Caco-2 (cell line): ENCODE data around the gene SYNPO. TPM values are rescaled to one million over a fixed set of nuclear protein-coding genes. Genes with fewer than 3 reads are reported as not detected.

Source experiments
- BruUV-seq: library from RNA; stranded (reverse); fragments of 400-500 nt; replicated peaks from 2 replicates; lab custom pipeline; 2021; lab: Mats Ljungman, UMichigan
- CTCF ChIA-PET: fragments of 300-600 bp; sonication (Branson Sonifier 250); formaldehyde crosslinking; loops from one replicate; lab custom pipeline; 2022; ENCODE audit warnings: antibody characterized with exemption; lab: Charles Lee
- POLR2A ChIA-PET: fragments of 300-600 bp; sonication (Branson Sonifier 250); formaldehyde crosslinking; loops from one replicate; lab custom pipeline; 2022; ENCODE audit warnings: antibody characterized with exemption; lab: Charles Lee
- DNase-seq, 2 experiments: peaks; one replicate each; pipeline versions ENCODE4 v3.0.0 to v3.0.0-alpha.2; 2020 to 2022
- H3K27me3 ChIP-seq: replicated peaks from 2 replicates; pipeline ENCODE4 v1.6.0; 2011; ENCODE audit warnings: low read length; ENCODE audit not compliant: control insufficient read depth, insufficient read depth
- H3K36me3 ChIP-seq: 2 replicates; pipeline ENCODE4 v1.5.1; 2011; ENCODE audit warnings: low read length; ENCODE audit not compliant: control insufficient read depth, insufficient read depth
- H3K4me1 ChIP-seq: fragments of 250-450 bp; sonication (Bioruptor Pico); 2 replicates; pipeline ENCODE4 v1.5.1; 2020; ENCODE audit warnings: mild to moderate bottlenecking
- H3K4me3 ChIP-seq: 2 replicates; pipeline ENCODE4 v1.5.1; 2011; ENCODE audit warnings: low read depth, mild to moderate bottlenecking, control low read depth, low read length
- H3K9me3 ChIP-seq: fragments of 250-450 bp; sonication (Bioruptor Pico); 2 replicates; pipeline ENCODE4 v1.5.1; 2020; ENCODE audit warnings: mild to moderate bottlenecking, moderate library complexity
- H3K27ac Mint-ChIP-seq: one replicate; pipeline ENCODE4 v1.8.0; 2022; ENCODE audit warnings: mixed read lengths; ENCODE audit not compliant: unreplicated experiment
- H3K27me3 Mint-ChIP-seq: one replicate; pipeline ENCODE4 v1.8.0; 2022; ENCODE audit warnings: mixed read lengths; ENCODE audit not compliant: insufficient read depth, unreplicated experiment
- H3K36me3 Mint-ChIP-seq: one replicate; pipeline ENCODE4 v1.8.0; 2022; ENCODE audit warnings: mild to moderate bottlenecking, mixed read lengths; ENCODE audit not compliant: insufficient read depth, unreplicated experiment
- H3K4me1 Mint-ChIP-seq: one replicate; pipeline ENCODE4 v1.8.0; 2022; ENCODE audit warnings: low read depth, mixed read lengths; ENCODE audit not compliant: unreplicated experiment
- H3K4me3 Mint-ChIP-seq: one replicate; pipeline ENCODE4 v1.8.0; 2022; ENCODE audit warnings: mild to moderate bottlenecking, moderate library complexity, mixed read lengths; ENCODE audit not compliant: unreplicated experiment
- H3K9me3 Mint-ChIP-seq: one replicate; pipeline ENCODE4 v1.8.0; 2022; ENCODE audit warnings: mixed read lengths; ENCODE audit not compliant: unreplicated experiment
- intact Hi-C: fragments of 100-400 bp; cut with micrococcal nuclease; formaldehyde crosslinking; loops from one replicate; pipeline ENCODE4 v1.10.0; 2022; ENCODE audit not compliant: unreplicated experiment
- total RNA-seq: library from RNA; stranded (reverse); gene quantifications from 2 replicates; pipeline ENCODE4 v1.2.3, GENCODE V29; 2022
- TF ChIP-seq, protein P1 (sequence below), 2 experiments: fragments of 200-600 bp in 1 of 2; IDR thresholded peaks; 1 replicate in 1 of 2; 2 replicates in 1 of 2; pipeline versions ENCODE4 v1.5.1 to v1.8.0; 2011 to 2022; ENCODE audit warnings: antibody characterized with exemption in 1 of 2, control low read depth in 1 of 2, inconsistent platforms in 1 of 2, low read depth in 1 of 2, low read length in 1 of 2, mild to moderate bottlenecking in 1 of 2, moderate library complexity in 1 of 2; ENCODE audit not compliant: insufficient read depth in 1 of 2, severe bottlenecking in 1 of 2, unreplicated experiment in 1 of 2

SYNPO gene
- total RNA-seq, 1 experiment from 2014 or later = 25.1 TPM

DNA sequence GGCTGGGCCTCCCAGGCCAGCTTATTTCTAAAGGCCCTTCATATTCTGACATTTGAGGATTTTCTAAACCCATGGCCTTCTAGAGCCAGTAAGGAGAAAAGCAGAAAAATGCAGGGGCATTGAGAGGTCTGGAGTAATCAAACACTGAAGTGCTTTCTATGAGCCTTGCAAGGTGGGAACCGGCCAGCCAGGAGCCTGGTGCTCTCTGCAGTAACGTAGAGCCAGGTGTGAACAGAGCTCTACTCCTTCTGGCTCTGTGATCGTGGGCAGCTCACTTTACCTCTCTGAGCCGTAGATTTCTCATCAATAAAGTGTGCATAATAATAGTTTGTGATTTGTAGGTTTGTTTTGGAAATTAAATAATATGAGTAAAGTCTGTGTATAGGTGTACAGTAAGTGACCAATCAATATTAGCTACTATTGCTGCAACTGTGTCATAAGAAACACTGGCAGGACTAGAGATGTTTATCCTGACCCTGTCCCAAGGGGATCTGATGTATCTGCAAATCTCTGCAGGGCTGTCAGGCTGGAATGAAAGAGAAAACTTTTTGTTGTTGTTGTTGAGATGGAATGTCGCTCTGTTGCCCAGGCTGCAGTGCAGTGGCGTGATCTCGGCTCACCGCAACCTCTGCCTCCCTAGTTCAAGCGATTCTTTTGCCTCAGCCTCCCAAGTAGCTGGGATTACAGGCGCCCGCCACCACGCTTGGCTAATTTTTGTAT lies 2.7 kb downstream of the SYNPO start:
- Histone ChIP-seq H3K4me3 (no peak overlapping the region), H3K9me3 (no peaks in the 10 kb centered on the region), H3K4me1 (peaks cover 63% of the 10 kb centered on the region), H3K27me3 (no peaks in the 10 kb centered on the region), H3K36me3 (no peaks in the 10 kb centered on the region)
- Mint-ChIP-seq H3K4me1 (peaks cover 43% of the 10 kb centered on the region), H3K36me3 (peaks cover 18% of the 10 kb centered on the region), H3K27me3 (no peaks in the 10 kb centered on the region), H3K27ac (peak overlapping the region; percentile 43), H3K4me3 (peak overlapping the region; percentile 35), H3K9me3 (no peaks in the 10 kb centered on the region)
- BruUV-seq = no TSS peak
- intact Hi-C loops = loop anchor here (5.0 kb wide), 2 partner anchors 171 to 186 kb away; no protein-coding TSS in a partner anchor
- TF ChIP-seq, protein P1, sequence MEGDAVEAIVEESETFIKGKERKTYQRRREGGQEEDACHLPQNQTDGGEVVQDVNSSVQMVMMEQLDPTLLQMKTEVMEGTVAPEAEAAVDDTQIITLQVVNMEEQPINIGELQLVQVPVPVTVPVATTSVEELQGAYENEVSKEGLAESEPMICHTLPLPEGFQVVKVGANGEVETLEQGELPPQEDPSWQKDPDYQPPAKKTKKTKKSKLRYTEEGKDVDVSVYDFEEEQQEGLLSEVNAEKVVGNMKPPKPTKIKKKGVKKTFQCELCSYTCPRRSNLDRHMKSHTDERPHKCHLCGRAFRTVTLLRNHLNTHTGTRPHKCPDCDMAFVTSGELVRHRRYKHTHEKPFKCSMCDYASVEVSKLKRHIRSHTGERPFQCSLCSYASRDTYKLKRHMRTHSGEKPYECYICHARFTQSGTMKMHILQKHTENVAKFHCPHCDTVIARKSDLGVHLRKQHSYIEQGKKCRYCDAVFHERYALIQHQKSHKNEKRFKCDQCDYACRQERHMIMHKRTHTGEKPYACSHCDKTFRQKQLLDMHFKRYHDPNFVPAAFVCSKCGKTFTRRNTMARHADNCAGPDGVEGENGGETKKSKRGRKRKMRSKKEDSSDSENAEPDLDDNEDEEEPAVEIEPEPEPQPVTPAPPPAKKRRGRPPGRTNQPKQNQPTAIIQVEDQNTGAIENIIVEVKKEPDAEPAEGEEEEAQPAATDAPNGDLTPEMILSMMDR (IDR thresholded peaks at IDR 0.05; ENCODE audit: insufficient read depth in 1 of 2, low read depth in 1 of 2, low read length in 1 of 2, severe bottlenecking in 1 of 2, unreplicated experiment in 1 of 2) = no peak
- ChIA-PET CTCF (interaction anchor here (1.2 to 2.0 kb wide), 4 partner anchors 10 to 83 kb away, joined by 3 to 6 read pairs (median 4); partner anchors contain the start of gene RBM22), POLR2A (no interaction called here)
- no peak for DNase-seq

DNA sequence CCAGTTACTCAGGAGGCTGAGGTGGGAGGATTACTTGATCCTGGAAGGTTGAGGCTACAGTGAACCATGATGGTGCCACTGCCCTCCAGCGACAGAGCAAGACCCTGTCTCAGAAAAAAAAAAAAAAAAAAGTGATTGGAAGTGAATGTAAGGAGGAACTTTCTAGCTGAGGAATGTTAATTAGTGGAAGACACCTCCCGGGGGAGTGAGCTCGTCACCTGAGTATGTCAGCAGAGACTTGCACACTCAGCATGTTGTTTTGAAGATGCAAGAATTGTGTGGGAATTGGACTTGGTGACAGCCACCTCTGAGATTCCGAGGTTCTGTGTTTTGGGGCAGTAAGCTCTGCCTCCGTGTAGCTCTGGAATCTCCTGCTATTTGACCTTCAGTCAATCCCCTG lies 3.6 kb downstream of the SYNPO start:
- Mint-ChIP-seq H3K27me3 (no peaks in the 10 kb centered on the region), H3K4me1 (peaks cover 35% of the 10 kb centered on the region), H3K9me3 (no peaks in the 10 kb centered on the region), H3K4me3 (no peak overlapping the region), H3K36me3 (peaks cover 26% of the 10 kb centered on the region), H3K27ac (peak overlapping the region; percentile 56)
- intact Hi-C loops = loop anchor here (5.0 kb wide), 2 partner anchors 172 to 187 kb away; no protein-coding TSS in a partner anchor
- POLR2A ChIA-PET = interaction anchor here (1.1 kb wide), 1 partner anchor 57 kb away, joined by 3 read pairs; the partner anchor contains the start of gene RBM22
- DNase-seq = no peak
- Histone ChIP-seq H3K4me1 (peaks cover 54% of the 10 kb centered on the region), H3K27me3 (no peaks in the 10 kb centered on the region), H3K9me3 (no peaks in the 10 kb centered on the region), H3K4me3 (no peak overlapping the region), H3K36me3 (no peaks in the 10 kb centered on the region)
- TF ChIP-seq, protein P1 (IDR thresholded peaks at IDR 0.05; ENCODE audit: insufficient read depth in 1 of 2, low read depth in 1 of 2, low read length in 1 of 2, severe bottlenecking in 1 of 2, unreplicated experiment in 1 of 2) = no peak
- BruUV-seq = no TSS peak
- CTCF ChIA-PET = interaction anchor here (0.6 to 2.0 kb wide), 3 partner anchors 9 to 82 kb away, joined by 3 to 6 read pairs (median 4); no protein-coding TSS in a partner anchor

DNA sequence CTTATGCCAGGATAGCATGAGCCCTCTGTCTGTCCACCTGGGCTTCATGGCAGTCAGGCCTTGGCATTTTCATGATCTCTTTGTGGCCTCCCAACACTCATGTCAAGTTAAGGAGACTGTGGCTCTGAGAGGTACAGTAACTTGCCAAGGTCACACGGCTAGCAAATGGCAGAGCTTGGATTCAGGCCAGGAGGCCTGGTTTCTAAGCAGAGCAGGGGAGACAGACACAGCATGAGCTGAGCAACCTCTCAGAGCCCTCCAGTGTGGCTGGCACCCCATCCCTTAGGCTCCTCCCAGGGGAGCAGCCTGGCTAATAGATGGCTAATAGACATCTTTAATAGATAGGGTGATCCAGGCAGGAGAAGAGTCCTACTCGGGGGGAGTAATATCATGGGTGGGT lies 4.1 kb downstream of the SYNPO start:
- no peaks in the 10 kb centered on the region for H3K27me3 ChIP-seq
- no peak overlapping the region for H3K4me3 ChIP-seq
- ChIA-PET CTCF (interaction anchor here (0.6 to 2.0 kb wide), 3 partner anchors 8 to 83 kb away, joined by 3 to 6 read pairs (median 4); no protein-coding TSS in a partner anchor), POLR2A (interaction anchor here (1.1 kb wide), 1 partner anchor 56 kb away, joined by 3 read pairs; the partner anchor contains the start of gene RBM22)
- H3K27ac Mint-ChIP-seq = peak overlapping the region; percentile 56
- no TSS peak for BruUV-seq
- DNase-seq = no peak
- peaks cover 49% of the 10 kb centered on the region for H3K4me1 ChIP-seq
- peaks cover 26% of the 10 kb centered on the region for H3K36me3 Mint-ChIP-seq
- H3K4me1 Mint-ChIP-seq = peaks cover 30% of the 10 kb centered on the region
- H3K27me3 Mint-ChIP-seq = no peaks in the 10 kb centered on the region
- H3K4me3 Mint-ChIP-seq = no peak overlapping the region
- no peaks in the 10 kb centered on the region for H3K9me3 ChIP-seq
- intact Hi-C loops = loop anchor here (5.0 kb wide), 2 partner anchors 172 to 187 kb away; no protein-coding TSS in a partner anchor
- TF ChIP-seq, protein P1 (IDR thresholded peaks at IDR 0.05; ENCODE audit: insufficient read depth in 1 of 2, low read depth in 1 of 2, low read length in 1 of 2, severe bottlenecking in 1 of 2, unreplicated experiment in 1 of 2) = no peak
- no peaks in the 10 kb centered on the region for H3K9me3 Mint-ChIP-seq
- H3K36me3 ChIP-seq = no peaks in the 10 kb centered on the region
